ENCODE measurements around the gene CD38.

CD38 gene

DNA sequence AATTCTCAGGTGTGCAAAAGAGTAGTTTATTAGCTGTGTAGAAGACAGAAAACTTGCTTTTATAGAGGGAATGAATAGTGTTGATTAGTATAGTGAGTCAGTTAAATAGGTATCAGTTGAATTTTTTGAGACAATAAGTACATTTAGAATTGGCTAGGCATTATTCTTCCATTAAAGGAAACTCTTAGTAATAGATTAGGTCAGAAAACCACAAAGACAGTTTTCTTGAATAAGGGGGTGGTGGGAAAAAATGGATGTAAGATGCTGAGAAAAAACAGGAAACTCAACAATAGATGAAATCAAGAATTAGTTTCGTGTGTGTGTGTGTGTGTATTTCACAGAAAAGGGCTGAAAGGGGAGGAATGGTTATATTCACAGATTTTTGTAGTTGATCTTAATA, 16.8 kb downstream of the CD38 start (continued):
- TF ChIP-seq ZEB2 (tag by site-specific recombination; IDR thresholded peaks at IDR 0.05) (no peak), ZSCAN30 (tag by site-specific recombination; IDR thresholded peaks at IDR 0.05) (no peak), ZNF585B (tag by site-specific recombination; IDR thresholded peaks at IDR 0.05) (no peak)

DNA sequence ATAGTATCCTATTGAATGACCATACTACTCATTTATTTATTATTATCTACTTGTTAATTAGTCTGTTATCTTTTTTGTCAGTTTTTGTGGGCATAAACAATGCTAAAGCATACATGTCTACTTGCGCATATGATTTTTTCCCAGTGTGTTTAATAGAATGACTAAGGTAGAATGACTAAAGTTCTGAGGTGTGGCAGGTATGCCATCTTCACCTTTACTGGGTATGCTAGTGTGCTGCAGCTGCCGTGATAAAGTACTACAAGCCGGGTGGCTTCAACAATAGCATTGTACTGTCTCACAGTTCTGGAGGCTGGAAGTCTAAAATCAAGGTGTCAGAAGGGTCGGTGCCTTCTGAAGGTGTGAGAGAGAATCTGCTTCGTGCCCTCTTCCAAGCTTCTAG, 19.2 kb downstream of the CD38 start:
- ChIA-PET POLR2A (no interaction called here), CTCF (interaction anchor here (0.6 kb wide), 1 partner anchor 375 kb away, joined by 3 read pairs; no protein-coding TSS in a partner anchor)
- TF ChIP-seq, protein P1, sequence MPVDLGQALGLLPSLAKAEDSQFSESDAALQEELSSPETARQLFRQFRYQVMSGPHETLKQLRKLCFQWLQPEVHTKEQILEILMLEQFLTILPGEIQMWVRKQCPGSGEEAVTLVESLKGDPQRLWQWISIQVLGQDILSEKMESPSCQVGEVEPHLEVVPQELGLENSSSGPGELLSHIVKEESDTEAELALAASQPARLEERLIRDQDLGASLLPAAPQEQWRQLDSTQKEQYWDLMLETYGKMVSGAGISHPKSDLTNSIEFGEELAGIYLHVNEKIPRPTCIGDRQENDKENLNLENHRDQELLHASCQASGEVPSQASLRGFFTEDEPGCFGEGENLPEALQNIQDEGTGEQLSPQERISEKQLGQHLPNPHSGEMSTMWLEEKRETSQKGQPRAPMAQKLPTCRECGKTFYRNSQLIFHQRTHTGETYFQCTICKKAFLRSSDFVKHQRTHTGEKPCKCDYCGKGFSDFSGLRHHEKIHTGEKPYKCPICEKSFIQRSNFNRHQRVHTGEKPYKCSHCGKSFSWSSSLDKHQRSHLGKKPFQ (tag by site-specific recombination; IDR thresholded peaks at IDR 0.05) = no peak
- TF ChIP-seq ZNF776 (tag by site-specific recombination; IDR thresholded peaks at IDR 0.05; ENCODE audit: borderline replicate concordance) (no peak), ZNF433 (tag by site-specific recombination; IDR thresholded peaks at IDR 0.05; ENCODE audit: low read depth) (no peak), ZNF596 (tag by site-specific recombination; IDR thresholded peaks at IDR 0.05) (no peak), ZNF266 (tag by site-specific recombination; IDR thresholded peaks at IDR 0.05; ENCODE audit: low read depth) (no peak), ZXDB (tag by site-specific recombination; IDR thresholded peaks at IDR 0.05) (no peak), ZBTB8A (tag by site-specific recombination; IDR thresholded peaks at IDR 0.05) (no peak), ZNF600 (tag by site-specific recombination; IDR thresholded peaks at IDR 0.05) (no peak), ZNF354C (tag by site-specific recombination; IDR thresholded peaks at IDR 0.05; ENCODE audit: borderline replicate concordance, low read depth) (no peak), INSM2 (tag by site-specific recombination; IDR thresholded peaks at IDR 0.05) (no peak)
- no peak overlapping the region for H3K27ac ChIP-seq (ENCODE audit: extremely low read depth, low read depth, low read length)
- no peaks in the 10 kb centered on the region for H3K9me3 ChIP-seq (ENCODE audit: control insufficient read depth, insufficient read depth, low read depth, low read length)
- no peaks in the 10 kb centered on the region for H3K4me1 ChIP-seq (ENCODE audit: control insufficient read depth, insufficient read depth, low read length)
- H3K36me3 ChIP-seq (ENCODE audit: control insufficient read depth in 2 of 2, insufficient read depth in 1 of 2, low read length in 2 of 2) = no peaks in the 10 kb centered on the region
- no peak overlapping the region for H3K4me3 ChIP-seq (ENCODE audit: low read depth, low read length)

DNA sequence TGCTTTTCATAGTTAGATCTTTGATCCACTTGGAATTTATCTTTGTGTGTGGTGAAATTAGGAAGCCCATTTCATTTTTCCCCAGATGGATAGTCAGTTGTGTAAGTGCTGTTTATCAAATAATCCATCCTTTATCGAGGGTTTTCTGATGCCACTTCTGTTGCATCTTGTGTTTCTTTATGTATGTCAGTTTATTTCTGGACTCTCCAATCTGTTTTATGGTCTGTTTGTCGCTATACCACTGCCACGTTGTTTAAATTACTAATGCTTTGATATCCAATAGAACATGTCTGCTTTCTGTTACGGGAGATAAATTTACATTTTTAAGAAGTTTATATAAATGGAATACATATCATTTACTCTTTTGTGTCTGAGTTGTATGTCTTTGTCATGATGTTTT, 21.0 kb downstream of the CD38 start:
- POLR2A ChIA-PET = no interaction called here
- CTCF ChIA-PET = no interaction called here
- Histone ChIP-seq H3K9me3 (ENCODE audit: control insufficient read depth, insufficient read depth, low read depth, low read length) (no peaks in the 10 kb centered on the region), H3K4me3 (ENCODE audit: low read depth, low read length) (no peak overlapping the region), H3K4me1 (ENCODE audit: control insufficient read depth, insufficient read depth, low read length) (no peaks in the 10 kb centered on the region), H3K36me3 (ENCODE audit: control insufficient read depth in 2 of 2, insufficient read depth in 1 of 2, low read length in 2 of 2) (no peaks in the 10 kb centered on the region), H3K27ac (ENCODE audit: extremely low read depth, low read depth, low read length) (no peak overlapping the region)
- TF ChIP-seq ZNF843 (tag by site-specific recombination; IDR thresholded peaks at IDR 0.05) (no peak), ZNF555 (tag by site-specific recombination; conservative IDR thresholded peaks at IDR 0.05) (no peak), ZNF785 (tag by site-specific recombination; IDR thresholded peaks at IDR 0.05) (no peak), ZNF623 (tag by site-specific recombination; IDR thresholded peaks at IDR 0.05) (no peak)
- TF ChIP-seq, protein P2, sequence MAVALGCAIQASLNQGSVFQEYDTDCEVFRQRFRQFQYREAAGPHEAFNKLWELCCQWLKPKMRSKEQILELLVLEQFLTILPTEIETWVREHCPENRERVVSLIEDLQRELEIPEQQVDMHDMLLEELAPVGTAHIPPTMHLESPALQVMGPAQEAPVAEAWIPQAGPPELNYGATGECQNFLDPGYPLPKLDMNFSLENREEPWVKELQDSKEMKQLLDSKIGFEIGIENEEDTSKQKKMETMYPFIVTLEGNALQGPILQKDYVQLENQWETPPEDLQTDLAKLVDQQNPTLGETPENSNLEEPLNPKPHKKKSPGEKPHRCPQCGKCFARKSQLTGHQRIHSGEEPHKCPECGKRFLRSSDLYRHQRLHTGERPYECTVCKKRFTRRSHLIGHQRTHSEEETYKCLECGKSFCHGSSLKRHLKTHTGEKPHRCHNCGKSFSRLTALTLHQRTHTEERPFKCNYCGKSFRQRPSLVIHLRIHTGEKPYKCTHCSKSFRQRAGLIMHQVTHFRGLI (tag by site-specific recombination; IDR thresholded peaks at IDR 0.05) = no peak

Data from HEK293 (cell line).